Fibroblast of villous mesenchyme (primary cell): ENCODE measurements around the gene DDX47. TPM values are rescaled to one million over a fixed set of nuclear protein-coding genes. Genes with fewer than 3 reads are reported as not detected.
A peak's percentile ranks its signal among the peaks of the same experiment; 100 is the strongest.

Experiments used
- DNase-seq: peaks from one replicate; pipeline ENCODE4 v3.0.0-alpha.2; 2010; ENCODE audit warnings: low read depth
- H3K4me3 ChIP-seq: 2 replicates; pipeline ENCODE4 v1.5.1; 2011; ENCODE audit warnings: low read depth, mild to moderate bottlenecking, low read length
- total RNA-seq: library from RNA; depleted of rRNA; stranded (reverse); fragments of >200 nt; gene quantifications from 2 replicates; pipeline ENCODE4 v1.2.3, GENCODE V29; 2012
- TF ChIP-seq, protein P1 (sequence below): IDR thresholded peaks from 2 replicates; pipeline ENCODE4 v1.5.1; 2012; ENCODE audit warnings: low read depth, mild to moderate bottlenecking, low read length; ENCODE audit not compliant: insufficient read depth

The DDX47 gene
- total RNA-seq, 1 donor: 118 TPM

DNA sequence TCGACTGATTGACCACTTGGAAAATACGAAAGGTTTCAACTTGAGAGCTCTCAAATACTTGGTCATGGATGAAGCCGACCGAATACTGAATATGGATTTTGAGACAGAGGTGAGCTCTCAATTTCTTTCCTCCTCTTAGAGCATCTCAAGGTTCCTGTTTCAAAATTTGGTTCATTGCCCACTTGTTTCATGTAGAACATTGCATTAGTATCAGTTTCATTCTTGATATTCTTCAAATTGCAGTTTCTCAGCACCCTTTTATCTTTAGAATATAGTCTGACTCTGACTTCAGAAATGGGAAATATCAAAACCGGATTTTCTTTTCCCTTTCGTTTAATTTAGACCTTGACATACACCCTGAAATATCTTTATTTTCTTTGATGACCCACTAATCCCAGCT, 8.8 kb downstream of the DDX47 start:
- no peak overlapping the region for H3K4me3 ChIP-seq
- TF ChIP-seq, protein P1, sequence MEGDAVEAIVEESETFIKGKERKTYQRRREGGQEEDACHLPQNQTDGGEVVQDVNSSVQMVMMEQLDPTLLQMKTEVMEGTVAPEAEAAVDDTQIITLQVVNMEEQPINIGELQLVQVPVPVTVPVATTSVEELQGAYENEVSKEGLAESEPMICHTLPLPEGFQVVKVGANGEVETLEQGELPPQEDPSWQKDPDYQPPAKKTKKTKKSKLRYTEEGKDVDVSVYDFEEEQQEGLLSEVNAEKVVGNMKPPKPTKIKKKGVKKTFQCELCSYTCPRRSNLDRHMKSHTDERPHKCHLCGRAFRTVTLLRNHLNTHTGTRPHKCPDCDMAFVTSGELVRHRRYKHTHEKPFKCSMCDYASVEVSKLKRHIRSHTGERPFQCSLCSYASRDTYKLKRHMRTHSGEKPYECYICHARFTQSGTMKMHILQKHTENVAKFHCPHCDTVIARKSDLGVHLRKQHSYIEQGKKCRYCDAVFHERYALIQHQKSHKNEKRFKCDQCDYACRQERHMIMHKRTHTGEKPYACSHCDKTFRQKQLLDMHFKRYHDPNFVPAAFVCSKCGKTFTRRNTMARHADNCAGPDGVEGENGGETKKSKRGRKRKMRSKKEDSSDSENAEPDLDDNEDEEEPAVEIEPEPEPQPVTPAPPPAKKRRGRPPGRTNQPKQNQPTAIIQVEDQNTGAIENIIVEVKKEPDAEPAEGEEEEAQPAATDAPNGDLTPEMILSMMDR: no peak
- no peak for DNase-seq

DNA sequence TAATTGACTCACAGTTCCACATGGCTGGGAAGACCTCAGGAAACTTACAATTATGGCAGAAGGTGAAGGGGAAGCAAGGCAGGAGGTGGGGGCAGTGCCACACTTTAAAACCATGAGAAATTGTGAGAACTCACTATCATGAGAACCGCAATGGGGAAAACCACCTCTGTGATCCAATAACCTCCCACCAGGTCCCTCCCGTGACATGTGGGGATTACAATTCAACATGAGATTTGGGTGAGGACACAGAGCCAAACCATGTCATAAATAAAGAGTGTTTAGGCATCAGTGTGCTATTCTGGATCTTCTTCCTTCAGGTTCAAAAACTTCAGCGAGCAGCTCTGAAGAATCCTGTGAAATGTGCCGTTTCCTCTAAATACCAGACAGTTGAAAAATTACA, 9.7 kb downstream of the DDX47 start:
- peak; percentile 30 for DNase-seq
- TF ChIP-seq, protein P1: no peak
- no peak overlapping the region for H3K4me3 ChIP-seq

DNA sequence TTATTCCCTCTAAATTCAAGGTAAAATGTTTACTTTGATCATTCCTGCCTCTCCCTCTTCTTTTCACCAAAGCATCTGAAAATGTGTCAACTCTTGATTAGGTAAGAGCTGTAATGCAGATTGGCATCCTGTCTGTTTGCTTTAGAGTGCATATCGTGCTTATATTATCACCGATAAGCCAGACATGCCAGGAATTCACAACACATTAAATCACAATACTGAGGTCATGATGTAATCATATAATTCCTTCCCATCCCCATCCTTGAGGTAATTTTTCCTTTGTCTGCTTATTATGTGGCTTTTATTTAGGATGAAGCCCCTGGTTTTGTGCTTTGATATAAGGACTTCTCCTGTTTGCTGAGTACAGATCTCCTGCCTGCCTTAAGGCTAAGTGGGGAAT, 10.2 kb downstream of the DDX47 start:
- TF ChIP-seq, protein P1: no peak
- peak; percentile 50 for DNase-seq
- H3K4me3 ChIP-seq: no peak overlapping the region

DNA sequence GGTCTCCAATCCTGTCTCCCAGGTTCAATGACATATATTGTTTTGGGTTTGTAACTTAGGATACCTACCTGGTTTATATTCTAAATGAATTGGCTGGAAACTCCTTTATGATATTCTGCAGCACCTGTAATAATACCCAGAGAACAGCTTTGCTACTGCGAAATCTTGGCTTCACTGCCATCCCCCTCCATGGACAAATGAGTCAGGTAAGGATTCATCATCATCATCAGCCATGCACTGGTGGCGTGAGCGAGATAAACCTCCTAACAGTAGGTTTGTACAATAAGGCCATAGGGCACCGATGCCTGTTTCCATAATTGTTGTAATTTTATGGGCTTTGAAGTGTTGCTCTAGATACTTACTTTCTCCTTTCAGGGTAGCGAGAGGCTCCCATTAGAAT, 10.7 kb downstream of the DDX47 start:
- TF ChIP-seq, protein P1: no peak
- H3K4me3 ChIP-seq: no peak overlapping the region
- DNase-seq: no peak

DNA sequence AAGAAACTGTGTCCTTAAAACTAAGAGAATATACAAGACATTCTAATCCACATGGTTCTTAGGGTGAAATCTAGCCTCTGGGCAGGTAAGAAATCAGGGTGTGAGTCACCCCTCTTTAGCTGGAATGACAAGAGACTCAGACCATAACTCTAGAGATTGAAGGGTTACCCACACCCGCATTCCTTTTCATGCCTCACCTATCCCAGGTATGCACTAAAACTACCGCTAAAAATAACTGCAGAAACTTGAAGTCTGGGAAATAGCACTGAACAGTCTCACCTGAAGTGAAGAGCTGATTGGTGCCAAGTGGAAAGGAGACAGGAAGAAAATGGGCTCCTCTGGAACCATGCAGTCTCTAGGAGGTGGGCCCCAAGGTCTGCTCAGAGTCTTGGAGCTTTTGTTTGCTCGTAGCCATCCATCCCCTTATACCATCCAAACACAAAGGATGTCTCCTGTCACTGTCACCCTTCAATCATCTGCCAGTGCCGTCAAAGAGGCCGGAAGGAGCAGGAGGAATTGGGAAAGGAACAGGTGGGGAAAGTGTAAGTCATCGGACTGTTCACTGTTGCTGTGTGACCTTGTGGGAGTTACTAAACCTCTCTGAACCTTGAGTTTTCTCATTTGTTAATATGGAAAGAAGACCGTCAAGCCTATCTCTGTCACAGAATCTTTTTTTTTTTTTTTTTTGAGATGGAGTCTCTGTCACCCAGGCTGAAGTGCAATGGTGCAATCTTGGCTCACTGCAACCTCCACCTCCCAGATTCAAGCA, 22.4 kb downstream of the DDX47 start:
- TF ChIP-seq, protein P1: no peak
- peak; percentile 32 for DNase-seq
- H3K4me3 ChIP-seq: no peak overlapping the region

DNA sequence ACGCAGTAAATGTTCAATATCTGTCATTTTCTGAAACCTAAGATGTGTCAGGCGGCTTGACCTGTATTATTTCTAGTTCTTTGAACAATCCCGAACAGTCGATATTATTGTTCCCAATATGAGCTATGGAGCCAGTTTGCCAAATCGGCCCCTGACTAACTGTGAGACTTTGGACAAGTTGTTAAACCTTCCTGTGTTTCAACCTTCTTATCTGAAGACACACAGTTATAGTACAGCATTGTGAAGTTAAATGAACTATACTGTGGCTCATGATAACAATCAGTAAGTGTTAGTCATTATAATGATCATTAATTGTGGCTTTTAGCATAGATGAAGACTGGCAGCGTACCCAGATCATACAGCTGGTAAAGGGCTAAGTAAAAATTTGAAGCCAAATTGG, 23.4 kb downstream of the DDX47 start:
- TF ChIP-seq, protein P1: no peak
- DNase-seq: no peak

More for the DNA sequence above, 23.4 kb downstream of the DDX47 start:
- H3K4me3 ChIP-seq: no peak overlapping the region
